ENCODE measurements around the gene CACNA2D3. TPM values are rescaled to one million over a fixed set of nuclear protein-coding genes. Genes with fewer than 3 reads are reported as not detected.

CACNA2D3 gene
- polyA plus RNA-seq, 1 donor (not counting 4 experiments of a cell fraction or from before 2014, with no cell fraction given), result 0.08 TPM

DNA sequence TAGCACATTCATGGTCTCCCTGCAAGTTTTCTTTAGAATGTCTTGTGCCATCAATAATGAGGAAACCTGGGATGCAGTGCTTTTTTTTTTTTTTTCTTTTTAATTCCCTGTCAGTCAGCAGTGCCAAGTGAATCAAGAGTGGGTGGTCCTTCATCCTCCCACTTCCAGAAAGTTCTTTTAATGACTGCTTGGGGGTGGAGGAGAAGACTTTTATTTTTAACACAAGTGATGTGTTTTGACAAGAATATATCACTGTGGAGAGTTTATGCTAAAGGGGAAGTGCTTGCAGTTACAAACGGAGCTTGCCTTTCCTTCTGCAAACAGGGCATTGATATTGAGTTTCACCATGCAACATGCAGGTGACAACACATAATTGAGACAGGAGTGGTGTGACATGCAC, 69.7 kb downstream of the CACNA2D3 start:
- Histone ChIP-seq H3K79me2 (ENCODE audit: control insufficient read depth, insufficient read depth, low read length) (no peaks in the 10 kb centered on the region), H3K9me1 (ENCODE audit: control insufficient read depth, extremely low read depth, insufficient read depth, low read length) (no peaks in the 10 kb centered on the region), H3K9ac (ENCODE audit: control insufficient read depth, extremely low read depth, insufficient read depth, low read length) (no peak overlapping the region), H3K36me3 (ENCODE audit: control insufficient read depth in 2 of 2, extremely low read depth in 1 of 2, insufficient read depth in 2 of 2, low read length in 2 of 2) (no peaks in the 10 kb centered on the region), H3K4me3 (ENCODE audit: control insufficient read depth in 2 of 3, extremely low read depth in 1 of 3, insufficient read depth in 2 of 3, low read depth in 1 of 3, low read length in 3 of 3) (no peak overlapping the region), H3K4me2 (ENCODE audit: control insufficient read depth, extremely low read depth, insufficient read depth, low read depth, low read length) (no peak overlapping the region), H4K20me1 (ENCODE audit: control insufficient read depth, extremely low read depth, insufficient read depth, low read length) (no peaks in the 10 kb centered on the region), H3K27me3 (ENCODE audit: control insufficient read depth, extremely low read depth, insufficient read depth, low read length) (no peaks in the 10 kb centered on the region), H3K9me3 (ENCODE audit: control insufficient read depth, low read depth, low read length) (no peaks in the 10 kb centered on the region), H3K27ac (ENCODE audit: control insufficient read depth, insufficient read depth, low read length) (no peak overlapping the region), H3K4me1 (ENCODE audit: control insufficient read depth, extremely low read depth, insufficient read depth, low read length) (no peaks in the 10 kb centered on the region), H2AFZ (ENCODE audit: control insufficient read depth, low read length) (no peak overlapping the region)
- FAIRE-seq (no peak), DNase-seq (ENCODE audit: low read depth, low spot score) (no peak)
- no peak for TF ChIP-seq EZH2 (IDR thresholded peaks at IDR 0.05; ENCODE audit: low read length)
- TF ChIP-seq CTCF (optimal IDR thresholded peaks at IDR 0.05 in 1 of 3, IDR thresholded peaks at IDR 0.05 in 1 of 3, conservative IDR thresholded peaks at IDR 0.05 in 1 of 3; ENCODE audit: extremely low read depth in 1 of 3, insufficient read depth in 2 of 3, low read length in 3 of 3), result no peak
- dilution Hi-C loops (cut with MboI; ENCODE audit: extremely low pct_ligation_motif_present, low sequenced_read_pairs), result no loop called here

DNA sequence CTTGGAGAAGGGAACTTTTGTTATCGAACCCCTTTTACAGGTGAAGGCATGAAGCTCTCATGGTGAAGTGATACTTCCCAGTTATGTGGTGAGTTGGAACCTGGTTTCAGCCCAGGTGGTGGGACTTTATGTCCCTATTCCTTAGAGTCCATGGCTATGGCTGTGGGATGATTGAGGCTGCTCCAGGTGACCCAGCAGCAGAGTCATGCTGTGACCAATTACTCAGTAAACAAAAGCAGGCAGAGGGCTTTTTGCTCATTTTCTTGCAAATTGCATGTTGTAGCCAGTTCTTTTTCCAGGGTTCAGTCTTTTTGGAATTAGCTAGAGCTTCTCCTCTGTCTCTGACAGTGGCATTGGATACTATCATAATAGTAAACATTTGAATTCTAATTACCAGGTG, 70.7 kb downstream of the CACNA2D3 start:
- Histone ChIP-seq H3K4me1 (ENCODE audit: control insufficient read depth, extremely low read depth, insufficient read depth, low read length) (no peaks in the 10 kb centered on the region), H3K79me2 (ENCODE audit: control insufficient read depth, insufficient read depth, low read length) (no peaks in the 10 kb centered on the region), H3K27ac (ENCODE audit: control insufficient read depth, insufficient read depth, low read length) (no peak overlapping the region), H3K9ac (ENCODE audit: control insufficient read depth, extremely low read depth, insufficient read depth, low read length) (no peak overlapping the region), H3K9me1 (ENCODE audit: control insufficient read depth, extremely low read depth, insufficient read depth, low read length) (no peaks in the 10 kb centered on the region), H4K20me1 (ENCODE audit: control insufficient read depth, extremely low read depth, insufficient read depth, low read length) (no peaks in the 10 kb centered on the region), H3K4me2 (ENCODE audit: control insufficient read depth, extremely low read depth, insufficient read depth, low read depth, low read length) (no peak overlapping the region), H3K4me3 (ENCODE audit: control insufficient read depth in 2 of 3, extremely low read depth in 1 of 3, insufficient read depth in 2 of 3, low read depth in 1 of 3, low read length in 3 of 3) (no peak overlapping the region), H2AFZ (ENCODE audit: control insufficient read depth, low read length) (no peak overlapping the region), H3K36me3 (ENCODE audit: control insufficient read depth in 2 of 2, extremely low read depth in 1 of 2, insufficient read depth in 2 of 2, low read length in 2 of 2) (no peaks in the 10 kb centered on the region), H3K27me3 (ENCODE audit: control insufficient read depth, extremely low read depth, insufficient read depth, low read length) (no peaks in the 10 kb centered on the region), H3K9me3 (ENCODE audit: control insufficient read depth, low read depth, low read length) (no peaks in the 10 kb centered on the region)
- dilution Hi-C loops (cut with MboI; ENCODE audit: extremely low pct_ligation_motif_present, low sequenced_read_pairs), result no loop called here
- no peak for TF ChIP-seq CTCF (optimal IDR thresholded peaks at IDR 0.05 in 1 of 3, IDR thresholded peaks at IDR 0.05 in 1 of 3, conservative IDR thresholded peaks at IDR 0.05 in 1 of 3; ENCODE audit: extremely low read depth in 1 of 3, insufficient read depth in 2 of 3, low read length in 3 of 3)
- no peak for TF ChIP-seq EZH2 (IDR thresholded peaks at IDR 0.05; ENCODE audit: low read length)
- DNase-seq (ENCODE audit: low read depth, low spot score) (no peak), FAIRE-seq (no peak)
